Lung (tissue), 12 donors: ENCODE data around the gene KHDRBS2. TPM values are rescaled to one million over a fixed set of nuclear protein-coding genes. Genes with fewer than 3 reads are reported as not detected.

Source experiments
- ATAC-seq: fragments of 200-7000 bp; cut with Tn5 transposase; one replicate; pipeline ENCODE4 v1.9.1; 2020; ENCODE audit warnings: moderate number of reproducible peaks; ENCODE audit not compliant: insufficient read depth, low FRiP score
- DNase-seq, 3 donors: peaks; one replicate each; pipeline ENCODE4 v3.0.0-alpha.2; 2013 to 2017
- H3K27ac ChIP-seq, 2 donors: one replicate each; pipeline ENCODE4 v1.5.1; 2013; ENCODE audit warnings: mild to moderate bottlenecking in 2 of 2, moderate library complexity in 2 of 2, control low read depth in 1 of 2, inconsistent platforms in 1 of 2, low read depth in 1 of 2, low read length in 1 of 2
- H3K27me3 ChIP-seq, 3 donors: one replicate each; pipeline ENCODE4 v1.5.1; 2013; ENCODE audit warnings: low read length in 2 of 3; ENCODE audit not compliant: control insufficient read depth in 3 of 3, insufficient read depth in 3 of 3
- H3K36me3 ChIP-seq, 4 donors: one replicate each; pipeline ENCODE4 v1.5.1; 2013; ENCODE audit warnings: low read length in 4 of 4, mild to moderate bottlenecking in 1 of 4, moderate library complexity in 1 of 4; ENCODE audit not compliant: control insufficient read depth in 4 of 4, insufficient read depth in 4 of 4
- H3K4me1 ChIP-seq, 5 donors: one replicate each; pipeline ENCODE4 v1.5.1; 2013; ENCODE audit warnings: low read length in 5 of 5, mild to moderate bottlenecking in 2 of 5, moderate library complexity in 1 of 5; ENCODE audit not compliant: control insufficient read depth in 5 of 5, insufficient read depth in 5 of 5
- H3K4me3 ChIP-seq: one replicate; pipeline ENCODE4 v1.5.1; 2013; ENCODE audit warnings: mild to moderate bottlenecking, control low read depth, moderate library complexity
- H3K9ac ChIP-seq, 2 donors: one replicate each; pipeline ENCODE4 v1.5.1; 2013; ENCODE audit warnings: low read length in 2 of 2, control low read depth in 1 of 2; ENCODE audit not compliant: insufficient read depth in 1 of 2
- H3K9me3 ChIP-seq, 4 donors: one replicate each; pipeline ENCODE4 v1.5.1; 2013; ENCODE audit warnings: low read length in 3 of 4, mild to moderate bottlenecking in 1 of 4, moderate library complexity in 1 of 4; ENCODE audit not compliant: control insufficient read depth in 4 of 4, insufficient read depth in 3 of 4
- CTCF ChIP-seq: IDR thresholded peaks from 2 replicates; pipeline ENCODE4 v1.5.1; 2012; ENCODE audit warnings: mild to moderate bottlenecking; ENCODE audit errors: control extremely low read depth, extremely low read depth
- WGBS, 2 donors: extraction: QIAGEN DNeasy Blood & Tissue Kit; methylation state at CpG; one replicate each; pipeline ENCODE4 v1.1.7; 2013; 5-methylcytosine and 5-hydroxymethylcytosine counted together
- polyA plus RNA-seq, 2 donors: library from polyadenylated mRNA; stranded (reverse); fragments of 200-250 nt; gene quantifications; one replicate each; pipeline ENCODE4 v1.2.1, GENCODE V29; 2013
- total RNA-seq, 2 donors: library from RNA; depleted of rRNA in 1 of 2; stranded (reverse); fragments of >200 nt in 1 of 2; gene quantifications; one replicate each; pipeline ENCODE4 v1.2.1, GENCODE V29; 2014 to 2021
- donor health status: control.
- donor health status: control.
- donor health status: Bipolar disorder and iron deficiency.
- donor health status: healthy.
- donor health status: DM: yes; HTN: yes; CAD: no.

Gene KHDRBS2
- total and polyA plus RNA-seq, 4 donors, result 0.68 to 43.9 (median 3.8) TPM

GRCh38 chr6:62146954-62147853 lies 138.8 kb downstream of the KHDRBS2 start:
- H3K9ac ChIP-seq, result no peak overlapping the region
- no peak overlapping the region for H3K27ac ChIP-seq
- no peaks in the 10 kb centered on the region for H3K27me3 ChIP-seq
- peak; percentile 64 to 96 (median 94) for DNase-seq
- ATAC-seq, result no peak
- no peaks in the 10 kb centered on the region for H3K36me3 ChIP-seq
- no peak overlapping the region for H3K4me3 ChIP-seq
- no peak for TF ChIP-seq CTCF
- 35 to 63% methylated on average over 4 of the region's 4 CpGs for WGBS, 2 donors
- no peaks in the 10 kb centered on the region for H3K9me3 ChIP-seq
- H3K4me1 ChIP-seq, result peaks cover 0 to 39% (median 11%) of the 10 kb centered on the region in 5 donors

- Histone ChIP-seq H3K9me3 (peaks cover 0 to 3% (median 1%) of the 10 kb centered on the region in 4 donors), H3K27ac (no peak overlapping the region), H3K4me1 (no peaks in the 10 kb centered on the region), H3K4me3 (no peak overlapping the region), H3K9ac (no peak overlapping the region), H3K27me3 (no peaks in the 10 kb centered on the region), H3K36me3 (no peaks in the 10 kb centered on the region)
- no peak for TF ChIP-seq CTCF
- 90 to 97% methylated on average over 1 of the region's 1 CpG for WGBS, 2 donors
- ATAC-seq (no peak), DNase-seq (no peak)
Observed at GRCh38 chr6:62129127-62129526, 156.9 kb downstream of the KHDRBS2 start.

GRCh38 chr6:62119401-62119800 lies 166.6 kb downstream of the KHDRBS2 start:
- Histone ChIP-seq H3K4me1 (no peaks in the 10 kb centered on the region), H3K27ac (no peak overlapping the region), H3K9ac (no peak overlapping the region), H3K9me3 (peaks cover 0 to 4% (median 3%) of the 10 kb centered on the region in 4 donors), H3K4me3 (no peak overlapping the region), H3K36me3 (no peaks in the 10 kb centered on the region), H3K27me3 (no peaks in the 10 kb centered on the region)
- no peak for TF ChIP-seq CTCF
- no peak for DNase-seq
- no peak for ATAC-seq
- 79 to 86% methylated on average over 1 of the region's 1 CpG for WGBS, 2 donors
